Measurements from ENCODE around the gene MAP7.

MAP7 gene

DNA sequence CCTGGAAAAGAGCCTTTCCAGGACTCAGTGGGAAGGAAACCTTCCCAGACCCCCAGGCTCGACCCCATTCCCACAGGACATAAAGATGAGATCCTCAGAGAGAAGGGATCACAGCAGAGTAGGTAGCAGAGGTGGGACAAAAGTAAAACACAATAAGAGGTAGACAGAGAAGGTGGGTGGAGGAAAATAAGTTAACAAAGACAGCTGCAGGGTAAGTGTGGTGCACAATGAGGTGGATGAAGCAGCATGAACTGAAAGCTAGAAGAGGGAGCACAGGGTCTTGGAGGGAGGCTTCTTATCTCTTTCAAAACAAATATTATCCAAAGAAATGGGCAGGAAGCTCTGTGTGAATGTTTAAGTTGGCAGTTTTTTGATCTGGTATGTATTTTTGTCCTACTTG lies 14.0 kb upstream of the MAP7 start:
- TF ChIP-seq, protein P1, sequence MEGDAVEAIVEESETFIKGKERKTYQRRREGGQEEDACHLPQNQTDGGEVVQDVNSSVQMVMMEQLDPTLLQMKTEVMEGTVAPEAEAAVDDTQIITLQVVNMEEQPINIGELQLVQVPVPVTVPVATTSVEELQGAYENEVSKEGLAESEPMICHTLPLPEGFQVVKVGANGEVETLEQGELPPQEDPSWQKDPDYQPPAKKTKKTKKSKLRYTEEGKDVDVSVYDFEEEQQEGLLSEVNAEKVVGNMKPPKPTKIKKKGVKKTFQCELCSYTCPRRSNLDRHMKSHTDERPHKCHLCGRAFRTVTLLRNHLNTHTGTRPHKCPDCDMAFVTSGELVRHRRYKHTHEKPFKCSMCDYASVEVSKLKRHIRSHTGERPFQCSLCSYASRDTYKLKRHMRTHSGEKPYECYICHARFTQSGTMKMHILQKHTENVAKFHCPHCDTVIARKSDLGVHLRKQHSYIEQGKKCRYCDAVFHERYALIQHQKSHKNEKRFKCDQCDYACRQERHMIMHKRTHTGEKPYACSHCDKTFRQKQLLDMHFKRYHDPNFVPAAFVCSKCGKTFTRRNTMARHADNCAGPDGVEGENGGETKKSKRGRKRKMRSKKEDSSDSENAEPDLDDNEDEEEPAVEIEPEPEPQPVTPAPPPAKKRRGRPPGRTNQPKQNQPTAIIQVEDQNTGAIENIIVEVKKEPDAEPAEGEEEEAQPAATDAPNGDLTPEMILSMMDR (IDR thresholded peaks at IDR 0.05; ENCODE audit: low read depth, low read length) = no peak
- no peak for TF ChIP-seq EZH2phosphoT487 (IDR thresholded peaks at IDR 0.05; ENCODE audit: low read depth)
- H3K4me2 ChIP-seq (ENCODE audit: low read length) = no peak overlapping the region
- H2AFZ ChIP-seq (ENCODE audit: low read depth, low read length) = no peak overlapping the region
- H3K9me3 ChIP-seq (ENCODE audit: insufficient read depth, low read length) = no peaks in the 10 kb centered on the region
- no peaks in the 10 kb centered on the region for H3K79me2 ChIP-seq (ENCODE audit: low read length)
- H4K20me1 ChIP-seq (ENCODE audit: insufficient read depth, low read length) = no peaks in the 10 kb centered on the region
- H3K4me3 ChIP-seq (ENCODE audit: low read length) = no peak overlapping the region
- H3K36me3 ChIP-seq (replicated peaks; ENCODE audit: low read depth, low read length) = no peaks in the 10 kb centered on the region
- no peaks in the 10 kb centered on the region for H3K27me3 ChIP-seq (ENCODE audit: low read depth, low read length)
- H3K4me1 ChIP-seq (ENCODE audit: low read length) = no peaks in the 10 kb centered on the region
- H3K9ac ChIP-seq (ENCODE audit: low read length) = no peak overlapping the region
- no peak overlapping the region for H3K27ac ChIP-seq (ENCODE audit: low read length)

DNA sequence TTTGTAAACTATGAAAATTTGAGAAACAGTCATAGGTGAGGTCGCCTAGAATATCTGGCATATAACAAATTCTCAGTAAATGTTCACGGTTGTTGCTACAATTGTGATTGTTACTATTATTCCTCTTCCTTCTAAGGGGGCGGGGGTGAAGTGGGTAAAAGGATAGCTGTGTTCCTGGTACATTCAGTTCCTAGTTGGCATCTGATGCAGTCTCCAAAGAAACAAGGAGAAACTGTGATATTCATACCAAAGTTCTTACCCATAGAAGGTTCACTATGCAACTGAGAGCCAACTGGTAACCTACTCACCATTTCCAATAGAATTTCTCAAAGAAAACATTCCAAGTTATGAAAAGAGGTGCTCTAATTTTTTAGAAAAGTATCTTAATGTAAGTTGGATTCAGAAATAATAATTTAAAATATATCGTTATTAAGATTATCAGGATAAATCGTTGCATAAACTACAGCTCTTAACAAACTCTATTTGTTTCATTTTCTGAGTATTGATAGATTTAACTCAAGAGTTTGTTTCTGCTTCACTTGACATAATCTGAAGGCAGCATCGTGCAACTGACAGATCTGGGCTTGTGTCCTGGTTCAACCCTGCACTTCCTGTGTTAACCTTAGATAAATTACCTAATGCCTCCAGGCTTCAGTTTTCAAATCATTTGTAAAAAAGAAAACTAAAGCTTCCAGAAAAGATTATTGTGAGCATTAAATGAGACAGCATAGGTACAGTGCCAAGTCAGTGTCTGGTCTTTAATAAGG lies 13.3 kb upstream of the MAP7 start:
- Histone ChIP-seq H4K20me1 (ENCODE audit: insufficient read depth, low read length) (no peaks in the 10 kb centered on the region), H3K4me1 (ENCODE audit: low read length) (no peaks in the 10 kb centered on the region), H3K9ac (ENCODE audit: low read length) (no peak overlapping the region), H3K79me2 (ENCODE audit: low read length) (no peaks in the 10 kb centered on the region), H2AFZ (ENCODE audit: low read depth, low read length) (no peak overlapping the region), H3K4me2 (ENCODE audit: low read length) (no peak overlapping the region), H3K9me3 (ENCODE audit: insufficient read depth, low read length) (no peaks in the 10 kb centered on the region), H3K36me3 (replicated peaks; ENCODE audit: low read depth, low read length) (no peaks in the 10 kb centered on the region), H3K27me3 (ENCODE audit: low read depth, low read length) (no peaks in the 10 kb centered on the region), H3K4me3 (ENCODE audit: low read length) (no peak overlapping the region), H3K27ac (ENCODE audit: low read length) (no peak overlapping the region)
- TF ChIP-seq EZH2phosphoT487 (IDR thresholded peaks at IDR 0.05; ENCODE audit: low read depth) = no peak
- TF ChIP-seq, protein P1 (IDR thresholded peaks at IDR 0.05; ENCODE audit: low read depth, low read length) = no peak

DNA sequence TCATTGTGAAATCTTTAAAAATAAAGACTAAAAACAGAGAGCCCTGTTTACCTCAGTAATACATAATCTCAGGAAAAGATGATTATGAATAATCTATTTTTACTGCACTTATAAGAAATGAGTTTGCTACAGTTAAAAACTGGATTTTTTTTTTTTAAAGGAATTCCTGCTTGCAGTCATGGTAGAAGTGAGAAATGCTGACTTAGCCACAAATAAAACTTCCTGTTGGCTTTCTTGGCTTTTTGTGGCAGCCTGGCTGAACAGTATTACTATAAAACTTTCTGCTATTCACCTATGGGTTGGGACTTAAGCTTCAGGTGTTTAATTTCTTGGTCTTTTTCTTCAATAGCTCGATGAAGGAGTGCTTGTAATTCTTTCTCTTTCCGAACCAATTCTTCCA lies 12.0 kb upstream of the MAP7 start:
- Histone ChIP-seq H3K36me3 (replicated peaks; ENCODE audit: low read depth, low read length) (no peaks in the 10 kb centered on the region), H3K27ac (ENCODE audit: low read length) (no peak overlapping the region), H3K4me2 (ENCODE audit: low read length) (no peak overlapping the region), H3K9ac (ENCODE audit: low read length) (no peak overlapping the region), H4K20me1 (ENCODE audit: insufficient read depth, low read length) (no peaks in the 10 kb centered on the region), H3K4me3 (ENCODE audit: low read length) (no peak overlapping the region), H3K79me2 (ENCODE audit: low read length) (no peaks in the 10 kb centered on the region), H3K27me3 (ENCODE audit: low read depth, low read length) (no peaks in the 10 kb centered on the region), H3K4me1 (ENCODE audit: low read length) (no peaks in the 10 kb centered on the region), H3K9me3 (ENCODE audit: insufficient read depth, low read length) (no peaks in the 10 kb centered on the region), H2AFZ (ENCODE audit: low read depth, low read length) (no peak overlapping the region)
- no peak for TF ChIP-seq EZH2phosphoT487 (IDR thresholded peaks at IDR 0.05; ENCODE audit: low read depth)
- TF ChIP-seq, protein P1 (IDR thresholded peaks at IDR 0.05; ENCODE audit: low read depth, low read length) = no peak

DNA sequence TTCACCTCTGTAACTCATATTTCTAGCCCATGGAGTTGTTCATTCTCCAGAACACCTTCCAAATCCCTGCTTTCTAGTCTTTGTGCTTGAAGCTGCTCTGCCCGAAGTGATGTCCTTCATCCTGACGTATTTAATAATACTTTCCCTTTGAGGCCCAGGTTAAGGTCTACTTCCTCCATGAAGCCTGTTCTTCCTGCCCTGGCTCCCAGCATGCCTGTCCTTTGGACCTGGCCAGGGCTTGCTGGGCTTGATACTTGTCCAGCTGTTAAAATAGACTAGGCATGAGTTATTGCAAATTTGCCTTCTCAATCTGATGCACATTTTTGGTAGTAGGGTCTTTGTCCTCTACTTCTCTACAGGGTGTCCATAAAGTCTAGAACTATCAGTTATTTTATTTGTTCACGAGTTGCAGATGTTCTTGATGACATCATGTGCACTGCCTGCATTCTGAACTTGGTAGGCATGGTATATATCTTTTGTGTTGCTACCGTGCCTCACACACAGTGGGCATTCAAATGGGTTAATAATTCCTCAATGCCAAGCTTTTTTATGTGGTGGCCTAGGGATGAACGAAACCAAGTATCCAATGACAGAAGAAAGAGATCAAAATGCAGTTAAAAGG lies 3.1 kb upstream of the MAP7 start:
- no peak overlapping the region for H3K27ac ChIP-seq (ENCODE audit: low read length)
- H2AFZ ChIP-seq (ENCODE audit: low read depth, low read length) = no peak overlapping the region
- no peaks in the 10 kb centered on the region for H3K27me3 ChIP-seq (ENCODE audit: low read depth, low read length)
- no peaks in the 10 kb centered on the region for H3K79me2 ChIP-seq (ENCODE audit: low read length)
- no peaks in the 10 kb centered on the region for H3K4me1 ChIP-seq (ENCODE audit: low read length)
- no peak overlapping the region for H3K4me3 ChIP-seq (ENCODE audit: low read length)
- H3K4me2 ChIP-seq (ENCODE audit: low read length) = no peak overlapping the region
- H3K36me3 ChIP-seq (replicated peaks; ENCODE audit: low read depth, low read length) = no peaks in the 10 kb centered on the region
- no peaks in the 10 kb centered on the region for H3K9me3 ChIP-seq (ENCODE audit: insufficient read depth, low read length)
- TF ChIP-seq, protein P1 (IDR thresholded peaks at IDR 0.05; ENCODE audit: low read depth, low read length) = no peak
- no peak for TF ChIP-seq EZH2phosphoT487 (IDR thresholded peaks at IDR 0.05; ENCODE audit: low read depth)
- H4K20me1 ChIP-seq (ENCODE audit: insufficient read depth, low read length) = no peaks in the 10 kb centered on the region
- no peak overlapping the region for H3K9ac ChIP-seq (ENCODE audit: low read length)

All from OCI-LY3 (cell line).